ENCODE measurements around the gene TBX10.
"Not testable (repeated sequence)": the region's sequence is repeated elsewhere in the genome, so short reads cannot be mapped to it uniquely, and the experiment has no call there.

Gene TBX10

GRCh38 chr11:67629386-67630227, 10.0 kb downstream of the TBX10 start, which contains the start of gene NUDT8:
TSS of gene NUDT8 (minus strand) at chr11:67629937. CDS start at chr11:67629911, 26 bp downstream.
- peak within 1 kb of the TSS; percentile 96 for H3K27ac ChIP-seq
- peak; percentile 100 for TF ChIP-seq CTCF (conservative IDR thresholded peaks at IDR 0.05)

GRCh38 chr11:67628710-67629385, 10.7 kb downstream of the TBX10 start:
- TF ChIP-seq CTCF (conservative IDR thresholded peaks at IDR 0.05): no peak
- H3K27ac ChIP-seq: peak overlapping the region; percentile 96

DNA sequence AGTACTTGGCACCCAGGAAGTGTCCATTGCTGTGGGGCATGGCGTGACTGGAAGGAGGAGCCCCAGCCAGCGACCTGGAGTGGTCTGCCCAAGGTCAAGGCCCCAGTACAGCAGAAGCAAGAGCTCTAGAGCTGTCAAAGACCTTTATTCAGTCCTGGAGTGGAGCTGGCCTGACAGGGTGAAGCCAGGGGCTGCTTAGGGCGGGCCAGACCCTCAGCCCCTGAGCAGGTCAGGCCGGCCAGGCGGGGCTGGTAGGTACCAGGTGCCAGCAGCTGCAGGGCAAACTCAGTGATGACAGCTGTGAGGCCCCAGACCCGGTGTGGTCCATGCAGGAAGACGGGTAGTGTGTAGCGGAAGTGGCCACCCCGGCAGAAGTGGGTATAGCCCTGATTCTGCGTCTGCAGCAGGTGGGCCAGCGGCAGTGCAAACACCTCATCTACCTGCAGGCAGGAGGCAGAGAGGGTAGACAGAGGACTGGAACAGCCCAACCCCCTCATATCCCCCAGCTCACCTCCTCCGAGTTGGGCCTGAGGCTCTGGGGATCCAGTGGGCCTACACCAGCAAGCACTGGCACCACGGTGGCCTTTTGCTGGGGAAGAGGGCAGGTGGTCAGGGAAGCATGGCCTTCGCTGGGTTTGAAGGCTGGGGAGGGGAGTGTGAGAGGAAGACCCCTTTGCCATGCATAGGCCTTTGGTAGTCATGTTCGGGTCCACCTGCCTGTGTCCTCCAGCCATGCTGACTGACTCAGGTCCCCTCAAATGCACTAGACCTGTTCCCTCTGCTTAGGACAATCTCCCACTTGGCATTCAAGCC, 11.5 kb downstream of the TBX10 start:
- no peak for TF ChIP-seq CTCF (conservative IDR thresholded peaks at IDR 0.05)
- H3K27ac ChIP-seq: peak overlapping the region; percentile 96; the same call in 1 of the 2 replicates

DNA sequence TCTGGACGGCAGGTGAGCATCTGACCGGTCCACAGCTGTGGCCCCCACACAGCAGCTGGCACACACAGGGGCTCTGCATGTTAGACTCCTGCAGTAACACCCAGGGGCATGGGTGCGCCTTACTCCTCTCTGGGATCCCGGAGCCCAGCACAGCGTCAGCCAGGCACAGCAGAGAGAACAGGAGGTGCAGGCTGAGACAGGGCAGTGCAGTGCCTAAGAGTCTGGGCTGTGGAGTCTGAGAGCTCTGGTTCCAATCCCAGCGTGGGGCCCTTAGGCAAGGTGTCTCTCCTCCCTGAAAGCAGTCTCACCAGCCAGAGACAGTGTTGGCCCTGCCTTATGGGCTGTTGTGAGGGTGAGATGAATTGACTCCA, 12.1 kb downstream of the TBX10 start:
- H3K27ac ChIP-seq: peak overlapping the region; percentile 96; the same call in 1 of the 2 replicates
- TF ChIP-seq CTCF (conservative IDR thresholded peaks at IDR 0.05): no peak

DNA sequence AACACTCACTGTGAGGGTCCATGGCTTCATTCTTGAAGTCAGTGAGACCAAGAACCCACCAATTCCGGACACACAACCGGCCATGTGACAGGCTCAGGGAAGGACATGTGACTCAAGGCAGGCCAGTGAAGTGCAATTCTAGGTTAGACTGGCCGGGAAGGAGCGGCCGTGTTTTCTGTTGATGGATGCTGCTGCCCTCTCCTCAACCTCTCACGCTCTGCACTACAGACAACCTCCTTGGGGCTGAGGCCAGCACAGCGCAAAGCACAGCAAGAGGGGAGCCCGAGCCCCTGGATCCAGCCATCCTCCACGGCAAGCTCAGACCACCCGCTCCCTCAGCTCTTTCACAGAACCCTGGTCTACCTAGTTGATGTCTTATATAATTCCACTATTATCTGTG, 12.6 kb downstream of the TBX10 start:
- peak overlapping the region; percentile 96; the same call in 1 of the 2 replicates for H3K27ac ChIP-seq
- TF ChIP-seq CTCF (conservative IDR thresholded peaks at IDR 0.05): no peak

- not testable (repeated sequence) for H3K27ac ChIP-seq
Measured at GRCh38 chr11:67626131-67626833, 13.3 kb downstream of the TBX10 start.

DNA sequence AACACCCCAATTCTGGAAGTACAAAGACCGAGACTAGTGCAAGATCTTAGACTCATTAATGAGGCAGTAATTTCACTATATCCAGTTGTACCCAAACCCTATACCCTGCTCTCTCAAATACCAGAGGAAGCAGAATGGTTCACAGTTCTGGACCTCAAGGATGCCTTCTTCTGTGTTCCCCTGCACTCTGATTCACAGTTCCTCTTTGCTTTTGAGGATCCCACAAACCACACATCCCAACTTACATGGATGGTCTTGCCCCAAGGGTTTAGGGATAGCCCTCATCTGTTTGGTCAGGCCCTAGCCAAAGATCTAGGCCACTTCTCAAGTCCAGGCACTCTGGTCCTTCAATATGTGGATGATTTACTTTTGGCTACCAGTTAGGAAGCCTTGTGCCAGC, 15.8 kb downstream of the TBX10 start:
- not testable (repeated sequence) for H3K27ac ChIP-seq

GRCh38 chr11:67622905-67623304, 16.7 kb downstream of the TBX10 start:
- H3K27ac ChIP-seq: not testable (repeated sequence)

- not testable (repeated sequence) for H3K27ac ChIP-seq
Measured at GRCh38 chr11:67621928-67622327, 17.6 kb downstream of the TBX10 start.

DNA sequence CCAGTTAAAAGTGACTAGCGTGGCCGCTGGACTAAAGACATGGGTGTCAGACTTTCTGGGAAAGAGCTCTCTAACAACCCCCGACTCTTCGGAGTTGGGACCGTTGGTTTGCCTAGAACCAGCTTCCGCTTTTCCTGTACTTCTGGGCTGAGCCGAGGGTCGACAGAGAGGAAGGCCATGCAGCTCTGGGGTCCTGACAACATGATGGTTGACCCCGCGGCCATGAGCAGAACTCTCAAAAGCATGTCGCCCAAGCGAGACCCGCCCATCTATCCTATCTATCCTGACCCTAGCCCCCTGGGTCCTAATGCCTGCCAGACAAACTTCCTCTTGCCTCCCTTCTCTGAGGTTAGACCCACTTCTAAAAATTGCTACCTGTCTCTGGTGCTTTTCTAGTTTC, 18.9 kb downstream of the TBX10 start:
- H3K27ac ChIP-seq: not testable (repeated sequence)

GRCh38 chr11:67619683-67620618, 19.6 kb downstream of the TBX10 start:
- not testable (repeated sequence) for H3K27ac ChIP-seq
